ENCODE results near the gene SLC9A9.
"Not testable (repeated sequence)": the region's sequence is repeated elsewhere in the genome, so short reads cannot be mapped to it uniquely, and the experiment has no call there.

SLC9A9 gene

DNA sequence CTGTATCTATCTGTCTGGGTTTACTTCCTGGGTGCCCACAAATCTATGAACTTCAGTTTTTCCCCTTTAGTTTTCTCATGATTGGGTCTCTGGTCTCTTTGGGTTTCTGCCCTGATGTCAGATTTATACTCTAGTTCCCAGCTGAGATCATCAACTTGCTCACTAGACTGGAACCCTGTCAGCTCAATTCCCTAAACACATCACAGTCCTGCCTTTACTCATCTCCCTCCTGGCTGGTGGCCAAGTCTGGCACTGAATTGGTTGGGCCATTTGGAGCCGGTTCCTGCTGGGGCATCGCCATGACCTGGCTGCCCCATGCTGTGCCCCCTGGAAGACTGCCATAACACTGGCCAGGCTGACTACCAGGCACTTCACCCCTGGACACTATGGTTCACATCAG lies 383.4 kb downstream of the SLC9A9 start:
- no peak for DNase-seq (ENCODE audit: low read depth in 2 of 2)

DNA sequence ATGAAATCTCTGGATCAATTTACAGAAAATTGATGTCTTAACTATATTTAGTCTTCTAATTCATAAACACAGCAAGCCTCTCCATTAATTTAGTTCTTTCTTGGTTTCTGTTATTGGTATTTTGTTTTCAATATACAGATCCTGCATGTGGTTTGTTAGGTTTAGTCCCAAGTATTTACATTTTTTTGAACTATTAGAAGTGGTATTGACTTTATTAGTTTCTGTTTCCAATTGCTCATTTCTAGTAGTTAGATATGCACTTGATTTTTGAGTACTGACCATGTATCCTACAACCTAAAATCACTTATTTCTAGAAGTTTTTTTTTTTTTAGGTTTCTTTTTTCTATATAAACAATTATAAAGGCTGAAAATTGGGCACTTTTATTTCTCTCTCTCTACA lies 392.8 kb downstream of the SLC9A9 start:
- DNase-seq (ENCODE audit: low read depth in 2 of 2): no peak

DNA sequence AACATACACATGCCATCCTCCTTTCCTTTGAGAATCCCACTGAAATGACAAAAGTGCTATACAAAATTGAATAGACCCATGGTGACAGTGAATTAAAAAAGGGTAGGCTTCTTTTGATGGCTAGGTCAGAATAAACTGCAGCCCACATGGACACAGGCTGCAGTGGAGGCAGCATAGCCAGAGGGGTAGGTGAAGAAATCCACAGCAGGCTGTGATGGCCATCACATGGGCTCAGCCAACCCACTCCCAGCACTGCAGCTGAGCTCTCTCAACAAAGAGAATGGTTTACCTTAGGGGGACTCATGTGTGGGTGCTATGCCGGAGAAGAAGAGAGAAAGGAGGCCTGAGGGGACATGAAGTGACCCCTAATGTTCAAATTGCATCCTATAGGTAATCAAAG lies 397.6 kb downstream of the SLC9A9 start:
- DNase-seq (ENCODE audit: low read depth in 2 of 2): no peak

DNA sequence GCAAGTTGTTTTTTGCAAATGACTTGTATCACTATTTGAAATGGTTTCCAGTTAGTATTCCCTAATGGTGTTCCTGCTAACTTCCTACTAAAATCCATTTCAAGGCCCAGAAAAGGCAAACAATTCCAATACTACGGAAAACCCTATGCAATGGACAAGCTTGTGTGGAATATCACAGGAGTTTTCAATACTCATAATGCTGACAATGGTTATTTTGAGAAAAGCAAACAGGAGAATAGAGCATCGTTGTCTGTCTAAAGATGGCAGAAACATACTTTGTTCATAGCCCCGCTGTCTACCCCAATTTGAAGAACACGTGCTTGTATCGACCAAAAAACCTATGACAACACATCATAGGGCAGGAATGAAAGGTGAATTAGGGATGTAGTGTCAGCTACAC lies 400.8 kb downstream of the SLC9A9 start:
- no peak for DNase-seq (ENCODE audit: low read depth in 2 of 2)

DNA sequence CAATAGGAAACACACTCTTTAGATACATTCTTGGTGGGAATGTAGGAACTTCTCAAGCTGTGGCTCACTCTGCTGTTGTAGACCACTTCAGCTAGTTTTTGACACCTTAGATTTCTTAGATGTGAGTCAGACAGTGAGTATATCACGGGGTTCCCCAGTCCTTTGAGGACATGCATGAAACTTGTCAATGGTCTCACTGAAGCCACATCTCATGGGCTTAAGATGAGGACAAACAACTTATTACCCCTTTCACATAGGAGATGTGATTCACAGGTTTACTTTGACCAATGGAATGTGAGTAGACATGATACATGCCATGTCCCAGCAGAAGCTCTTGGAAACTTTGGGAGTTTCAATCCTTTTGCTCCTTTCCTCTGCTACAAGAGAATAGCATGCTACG lies 403.1 kb downstream of the SLC9A9 start:
- no peak for DNase-seq (ENCODE audit: low read depth in 2 of 2)

DNA sequence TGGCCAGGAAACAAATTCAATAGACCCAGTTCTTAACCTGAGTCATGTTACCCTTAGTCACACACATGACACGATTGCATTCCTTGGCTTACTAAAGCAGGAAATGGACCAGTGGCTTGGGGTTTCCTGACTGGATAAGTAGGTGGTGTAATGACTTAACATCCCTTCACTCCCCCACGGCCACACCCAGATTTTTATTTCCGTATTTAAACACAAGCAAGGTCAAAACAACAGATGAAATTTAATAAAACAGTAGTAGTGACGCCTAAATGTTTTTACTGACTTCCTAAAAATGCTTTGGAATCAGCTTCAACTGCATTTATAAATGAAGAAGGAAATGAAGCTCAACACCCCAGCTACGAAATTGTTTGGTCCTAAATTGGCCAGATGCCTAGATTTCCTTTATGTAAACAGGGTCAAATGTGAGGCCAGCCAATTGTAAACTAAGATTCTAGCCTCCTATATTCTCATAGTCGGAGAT lies 404.4 kb downstream of the SLC9A9 start:
- DNase-seq (ENCODE audit: low read depth in 2 of 2): no peak

DNA sequence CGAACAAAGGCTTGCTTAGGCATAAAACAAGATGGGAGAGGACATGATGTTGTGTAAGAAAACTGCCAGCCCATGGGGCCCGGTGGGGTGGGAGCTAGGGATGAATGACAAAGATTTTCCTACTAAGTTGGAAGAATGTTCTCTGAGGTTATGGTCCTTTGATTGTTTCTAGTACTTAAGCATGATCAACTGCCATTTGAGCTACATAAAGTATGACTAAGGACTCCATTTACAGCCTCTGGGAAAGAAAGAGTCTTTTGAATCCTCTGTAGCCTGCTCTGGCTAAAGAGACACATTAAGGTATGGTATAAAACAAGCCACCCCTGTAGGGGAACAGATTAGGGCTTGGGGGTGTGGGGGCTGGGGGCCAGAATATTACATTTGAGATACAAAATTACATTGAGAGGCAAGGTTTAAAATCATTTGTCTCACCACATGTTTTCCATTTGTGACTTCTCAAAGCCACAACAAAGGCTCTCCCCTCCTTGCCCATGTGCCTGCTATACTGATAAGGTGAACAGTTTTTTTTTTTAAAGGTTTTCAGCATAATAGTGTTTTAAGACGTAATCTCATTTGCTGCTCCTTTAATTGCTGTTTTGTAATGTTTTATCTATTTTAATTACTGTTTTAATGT lies 405.3 kb downstream of the SLC9A9 start:
- no peak for DNase-seq (ENCODE audit: low read depth in 2 of 2)

DNA sequence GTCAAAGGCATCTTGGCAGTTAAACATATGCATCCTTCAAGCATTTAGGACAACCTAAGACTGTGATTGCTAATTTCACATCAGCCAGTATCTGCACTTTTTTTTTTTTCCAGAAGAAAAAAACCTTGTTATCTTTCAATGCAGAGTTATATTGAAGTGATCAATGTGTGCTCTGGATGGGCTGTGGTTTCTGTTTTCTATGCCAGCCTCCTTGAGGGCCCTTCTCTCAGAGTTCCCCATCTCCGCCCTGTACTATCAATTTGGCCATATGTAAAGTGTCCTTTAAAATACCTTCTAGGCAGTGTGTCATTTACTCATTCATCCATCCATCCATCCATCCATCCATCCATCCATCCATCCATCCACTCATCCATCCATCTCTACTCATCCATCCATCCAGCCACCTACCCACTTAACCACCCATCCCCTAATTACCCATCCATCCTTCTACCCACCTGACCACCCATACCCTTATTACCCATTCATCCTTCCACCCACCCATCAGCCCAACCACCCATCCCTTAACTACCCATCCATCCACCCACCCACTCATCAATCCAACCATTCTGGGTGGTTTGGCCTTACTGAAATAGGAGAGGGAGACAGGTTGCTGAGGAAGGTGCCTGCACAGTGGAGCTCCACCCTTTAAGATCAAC lies 406.6 kb downstream of the SLC9A9 start:
- DNase-seq (ENCODE audit: low read depth in 2 of 2): no peak

DNA sequence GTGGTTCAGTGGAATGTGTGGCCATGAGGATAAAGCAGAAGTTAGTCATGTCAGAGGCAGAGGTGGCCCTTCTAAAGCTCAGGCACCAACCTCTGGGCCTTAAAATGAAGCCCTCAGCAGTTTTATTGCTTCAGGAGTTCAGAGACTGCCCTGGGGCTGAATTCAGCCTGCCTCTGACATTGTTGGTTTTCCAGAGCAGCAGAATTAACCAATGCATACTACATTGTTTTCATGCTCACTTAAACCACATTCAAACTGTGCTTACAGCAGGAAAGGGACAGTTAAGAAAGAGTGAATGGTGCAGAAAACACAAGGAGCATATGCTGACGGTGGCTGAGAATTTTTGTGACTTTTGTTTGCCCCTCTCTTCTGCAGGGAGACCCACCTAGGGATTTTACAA lies 408.5 kb downstream of the SLC9A9 start:
- no peak for DNase-seq (ENCODE audit: low read depth in 2 of 2)

DNA sequence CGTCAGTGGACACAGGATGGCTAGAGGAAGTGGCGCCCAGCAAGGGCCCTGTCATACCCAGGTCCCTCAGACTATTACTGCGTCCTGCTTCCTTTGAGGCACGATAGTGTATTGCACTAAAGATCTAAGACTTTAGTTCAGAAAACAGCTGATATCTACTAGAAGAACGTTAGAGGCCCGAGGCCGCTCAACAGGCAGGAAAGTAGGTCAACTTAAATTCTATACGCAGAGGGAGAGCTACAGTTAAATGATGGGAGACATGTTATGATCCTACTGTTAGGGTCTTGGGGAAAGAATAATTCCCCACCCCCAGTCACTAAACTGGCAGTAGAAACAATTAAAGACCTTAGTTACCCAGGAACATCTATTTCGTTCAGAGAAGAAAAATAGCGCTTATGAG lies 410.9 kb downstream of the SLC9A9 start:
- DNase-seq (ENCODE audit: low read depth in 2 of 2): no peak

DNA sequence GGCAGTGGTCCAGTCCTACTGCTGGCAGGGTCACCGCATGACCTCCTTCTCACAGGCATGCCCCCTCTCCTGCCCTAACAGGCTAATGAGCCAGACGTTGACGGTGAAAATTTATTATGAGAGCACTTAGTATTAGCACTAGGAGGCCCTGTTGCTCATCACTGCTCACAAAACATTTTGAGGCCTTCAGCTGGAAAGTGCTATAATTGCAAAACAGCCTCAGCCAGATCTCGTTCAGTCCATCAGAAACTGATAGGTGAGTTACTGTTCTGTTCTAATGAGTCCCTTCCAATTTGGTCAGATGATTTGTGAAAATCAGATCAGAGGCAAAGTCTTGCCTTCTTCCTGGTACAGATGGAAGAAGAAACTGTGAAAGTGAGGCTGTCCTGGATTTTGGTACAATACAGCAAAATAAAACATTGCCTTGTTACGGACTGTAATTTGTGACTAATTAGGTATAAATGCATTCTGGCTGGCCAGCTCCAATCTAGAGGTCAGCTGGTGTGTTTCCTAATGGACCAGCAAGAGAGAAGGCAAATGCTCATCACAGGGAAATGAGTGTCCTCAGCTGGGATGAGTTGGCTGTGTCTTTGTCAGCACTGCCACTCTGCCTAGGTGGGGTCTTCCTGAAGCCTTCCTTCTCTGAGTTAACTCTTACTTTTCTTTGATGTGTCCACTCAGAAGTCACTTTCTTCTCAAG lies 411.9 kb downstream of the SLC9A9 start:
- DNase-seq (ENCODE audit: low read depth in 2 of 2): no peak

DNA sequence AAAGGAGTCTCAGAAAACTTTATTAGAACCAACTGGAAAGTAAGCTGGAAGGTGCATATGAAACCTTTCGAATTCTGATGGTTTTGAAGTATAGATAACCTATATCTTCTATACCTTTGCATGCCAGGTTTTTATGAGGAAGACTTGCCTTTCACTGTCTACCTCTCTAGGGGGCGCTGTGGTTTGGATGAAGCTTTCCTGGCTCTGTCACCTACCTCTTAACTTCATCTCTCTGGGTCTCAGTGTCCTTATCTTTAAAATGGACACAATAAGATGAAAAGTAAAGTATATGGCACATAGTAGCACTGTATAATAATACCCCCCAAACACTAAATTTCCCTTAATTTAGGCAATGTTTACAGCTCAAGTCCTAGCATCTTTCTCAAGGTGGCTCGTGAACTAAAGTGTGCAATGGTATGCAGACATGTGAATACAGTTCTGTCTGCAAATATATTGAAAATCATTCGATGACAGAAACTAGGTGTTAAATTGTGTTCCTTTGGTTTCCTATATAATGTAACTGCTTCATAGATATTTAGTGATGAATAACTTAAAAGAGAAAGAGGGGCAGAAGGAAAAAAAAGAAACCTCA lies 414.4 kb downstream of the SLC9A9 start:
- peak in 1 of 2 donors; percentile 10 for DNase-seq (ENCODE audit: low read depth in 2 of 2)

DNA sequence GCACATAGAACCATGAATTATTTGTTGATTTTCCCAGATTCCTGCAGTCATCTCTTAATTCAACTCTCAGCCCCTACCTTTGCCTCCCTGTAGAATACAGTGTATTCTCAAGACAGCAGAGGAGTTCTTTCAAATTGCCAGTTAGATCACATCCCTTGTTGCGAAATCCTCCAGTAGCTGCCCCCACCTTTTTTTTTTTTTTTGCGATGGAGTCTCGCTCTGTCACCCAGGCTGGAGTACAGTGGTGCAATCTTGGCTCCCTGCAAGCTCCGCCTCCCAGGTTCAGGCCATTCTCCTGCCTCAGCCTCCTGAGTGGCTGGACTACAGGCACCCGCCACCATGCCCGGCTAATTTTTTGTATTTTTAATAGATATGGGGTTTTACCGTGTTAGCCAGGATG lies 417.0 kb downstream of the SLC9A9 start:
- DNase-seq (ENCODE audit: low read depth in 2 of 2): not testable (repeated sequence)

DNA sequence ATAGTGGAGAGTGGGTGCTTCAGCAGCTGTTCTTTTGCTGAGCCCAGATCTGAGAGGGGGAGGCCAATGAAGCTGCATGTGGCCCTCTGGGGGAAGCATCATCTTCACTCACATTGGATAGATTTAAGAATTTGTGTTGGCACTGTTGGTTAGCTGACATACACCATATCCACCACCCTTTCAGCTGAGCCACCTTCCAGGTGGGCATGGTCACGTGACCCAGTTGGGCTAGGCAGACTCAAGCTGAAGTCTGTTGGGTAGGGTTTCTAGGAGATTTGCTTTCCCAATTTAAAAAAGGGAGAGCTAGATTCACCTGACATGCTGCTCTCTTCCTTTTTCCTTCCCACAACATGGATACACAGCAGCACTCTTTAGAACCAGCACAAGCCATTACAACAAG lies 417.7 kb downstream of the SLC9A9 start:
- DNase-seq (ENCODE audit: low read depth in 2 of 2): no peak

DNA sequence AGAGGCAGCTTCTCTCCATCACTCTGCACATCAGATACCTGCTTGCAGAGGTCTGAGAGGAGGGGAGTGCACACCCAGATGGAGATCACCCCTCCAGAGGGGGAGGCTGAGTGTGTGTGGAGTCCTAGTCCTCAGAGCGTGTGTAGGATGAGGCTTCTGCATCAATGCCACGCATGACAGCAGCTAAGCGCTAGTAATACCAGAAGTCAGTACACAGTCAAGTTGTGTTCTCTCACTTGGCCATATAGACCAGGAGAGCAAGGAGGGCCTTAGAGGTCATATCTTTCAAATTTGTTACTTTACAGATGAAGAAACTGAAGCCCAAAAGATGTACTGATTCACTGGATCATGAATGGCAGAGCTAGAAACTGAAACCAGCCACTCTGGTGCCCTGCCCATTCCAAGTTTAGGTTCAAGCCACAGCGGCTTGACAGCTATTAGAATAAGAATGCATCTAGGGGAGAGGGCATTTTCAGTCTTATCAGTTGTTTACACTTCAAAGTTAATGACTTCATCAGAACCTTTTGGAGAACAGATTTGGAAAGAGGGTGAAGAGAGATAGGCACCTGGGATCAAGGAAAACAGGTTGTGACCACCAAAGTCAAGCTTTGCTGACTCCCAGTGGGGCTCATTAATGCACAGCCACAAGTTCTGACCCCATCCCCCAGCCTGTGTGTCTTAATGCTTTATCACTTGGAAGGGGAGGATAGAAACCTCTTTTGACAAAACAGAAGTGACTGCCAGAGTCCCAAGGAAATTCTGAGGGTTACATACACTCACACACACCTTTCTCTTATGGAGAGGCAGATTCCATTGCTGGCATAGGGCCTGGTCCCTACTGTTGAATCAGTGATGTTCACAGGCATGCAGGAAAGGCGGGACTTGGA lies 418.4 kb downstream of the SLC9A9 start:
- DNase-seq (ENCODE audit: low read depth in 2 of 2): no peak

DNA sequence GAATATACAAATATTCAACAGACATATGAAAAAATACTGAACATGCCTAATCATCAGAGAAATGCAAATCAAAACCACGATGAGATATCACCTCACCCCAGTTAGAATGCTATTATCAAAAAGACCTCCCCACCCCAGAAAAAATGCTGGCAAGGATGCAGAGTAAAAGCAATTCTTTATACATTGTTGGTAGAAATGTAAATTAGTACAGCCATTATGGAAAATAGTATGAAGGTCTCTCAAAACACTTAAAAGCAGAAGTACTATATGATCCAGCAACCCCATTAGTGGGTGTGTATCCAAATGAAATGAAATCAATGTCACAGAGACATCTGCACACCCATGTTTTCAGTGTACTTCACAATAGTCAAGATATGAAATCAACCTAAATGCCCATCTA lies 420.0 kb downstream of the SLC9A9 start:
- DNase-seq (ENCODE audit: low read depth in 2 of 2): no peak

DNA sequence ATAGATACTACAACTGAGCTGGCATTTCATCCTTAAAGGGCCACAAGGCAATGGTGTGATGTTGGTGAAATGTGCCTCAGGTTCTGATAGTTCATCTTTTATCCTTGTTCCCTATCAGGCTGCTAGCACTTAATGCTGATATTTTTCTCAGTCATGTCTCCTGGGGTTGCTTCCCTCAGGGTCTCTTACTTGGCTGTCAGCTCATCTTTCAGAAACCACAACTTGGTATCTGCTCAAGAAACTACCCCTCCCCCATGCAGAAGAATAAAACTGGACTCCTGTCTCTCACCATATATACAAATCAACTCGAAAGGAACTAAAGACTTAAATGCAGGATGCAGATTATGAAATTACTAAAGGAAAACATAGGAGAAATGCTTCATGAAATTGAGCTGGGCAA lies 420.6 kb downstream of the SLC9A9 start:
- DNase-seq (ENCODE audit: low read depth in 2 of 2): no peak

DNA sequence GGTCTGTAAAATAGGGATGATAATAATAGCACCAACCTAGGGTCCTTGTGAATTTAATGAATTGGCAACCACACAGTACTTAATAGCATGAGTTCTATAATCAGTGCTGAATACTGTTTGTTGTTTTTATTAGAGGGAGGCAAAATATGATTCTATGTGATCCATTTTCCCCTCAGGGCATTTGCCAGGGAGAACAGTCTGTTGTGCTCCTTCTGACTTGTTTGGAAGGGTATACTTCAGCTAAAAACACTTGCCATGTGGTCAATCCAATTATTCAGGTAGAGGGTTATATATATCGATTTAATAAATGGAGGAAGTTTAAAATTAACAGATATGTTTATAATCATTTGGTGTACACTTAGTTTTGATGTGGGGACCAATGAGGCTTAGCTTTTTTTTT lies 423.4 kb downstream of the SLC9A9 start:
- no peak for DNase-seq (ENCODE audit: low read depth in 2 of 2)

DNA sequence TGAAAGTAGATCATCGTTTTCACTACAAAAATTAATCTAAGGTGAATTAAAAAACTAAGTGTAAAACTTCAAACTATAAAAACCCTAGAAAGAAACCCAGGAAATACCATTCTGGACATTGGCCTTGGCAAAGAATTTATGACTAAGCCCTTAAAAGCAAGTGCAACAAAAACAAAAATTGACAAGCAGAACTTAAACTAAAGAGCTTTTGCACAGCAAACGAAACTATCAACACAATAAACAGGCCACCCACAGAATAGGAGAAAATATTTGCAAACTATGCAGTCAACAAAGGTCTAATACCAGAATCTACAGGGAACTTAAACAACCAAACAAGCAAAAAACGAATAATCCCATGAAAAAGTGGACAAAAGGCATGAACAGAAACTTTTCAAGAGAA lies 426.7 kb downstream of the SLC9A9 start:
- DNase-seq (ENCODE audit: low read depth in 2 of 2): no peak

DNA sequence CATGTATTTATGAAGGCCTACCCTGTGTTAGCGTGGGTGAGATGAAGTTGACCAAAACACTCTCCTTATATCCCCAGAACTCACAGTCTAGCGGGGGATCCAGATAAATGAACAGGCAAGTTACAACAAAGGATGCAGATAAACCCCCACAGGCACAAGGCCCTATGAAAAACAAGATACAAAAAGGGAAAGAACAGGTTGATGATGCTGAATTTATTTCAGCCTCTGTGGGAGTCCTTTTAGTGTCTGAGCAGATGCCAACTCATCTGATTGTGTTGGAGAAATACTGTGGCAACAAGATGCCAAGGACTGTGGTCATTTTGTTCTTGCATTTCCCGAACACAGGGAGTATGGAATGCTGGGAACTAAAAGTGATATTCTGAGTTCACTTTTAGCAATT lies 428.7 kb downstream of the SLC9A9 start:
- no peak for DNase-seq (ENCODE audit: low read depth in 2 of 2)

DNA sequence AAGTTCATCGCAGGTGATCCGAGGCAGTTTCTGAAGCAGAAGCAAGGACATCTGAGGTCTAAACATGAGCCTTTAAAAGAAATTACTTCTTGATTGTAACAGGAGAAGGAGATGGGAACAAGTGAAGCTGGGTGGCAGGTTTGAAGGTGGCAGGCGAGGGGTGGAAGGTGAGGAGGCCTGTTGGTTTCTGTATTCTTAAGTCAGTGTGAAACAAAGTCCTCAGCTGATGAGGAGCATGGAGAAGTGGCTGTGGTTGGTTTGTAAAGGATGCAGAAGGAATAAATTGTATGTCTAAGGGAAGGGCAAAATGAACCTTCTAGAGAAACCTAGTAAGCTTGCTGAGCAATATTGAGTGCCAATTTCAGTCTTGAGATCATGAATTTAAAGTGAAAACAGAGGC lies 429.9 kb downstream of the SLC9A9 start:
- DNase-seq (ENCODE audit: low read depth in 2 of 2): no peak

DNA sequence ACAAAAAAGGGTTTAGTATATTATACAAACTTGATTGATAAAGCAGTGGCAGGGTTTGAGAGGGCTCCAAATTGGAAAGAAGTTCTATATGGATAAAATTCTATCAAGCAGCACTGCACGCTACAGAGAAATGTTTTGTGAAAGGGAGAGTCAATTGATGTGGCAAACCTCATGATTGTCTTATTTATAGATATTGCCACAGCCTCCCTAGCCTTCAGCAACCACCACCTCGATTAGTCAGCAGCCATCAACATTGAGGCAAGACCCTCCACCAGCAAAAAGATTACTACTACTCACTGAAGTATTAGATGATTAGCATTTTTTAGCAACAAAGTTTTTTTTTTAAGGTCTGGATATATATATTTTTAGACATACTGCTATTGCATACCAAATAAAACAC lies 432.0 kb downstream of the SLC9A9 start:
- no peak for DNase-seq (ENCODE audit: low read depth in 2 of 2)
